Ovary (tissue), 3 donors: ENCODE data around the gene ASIC4.

Experiments used
- EP300 ChIP-seq: sonication (generic); formaldehyde crosslinking; IDR thresholded peaks from one replicate; pipeline ENCODE4 v1.6.1; 2017; ENCODE audit warnings: antibody characterized with exemption
- POLR2A ChIP-seq: fragments of 450-650 bp; IDR thresholded peaks from one replicate; pipeline ENCODE4 v1.6.1; 2017; ENCODE audit warnings: antibody characterized with exemption, mild to moderate bottlenecking, moderate library complexity
- TF ChIP-seq, protein P1 (sequence below), 3 donors: fragments of 450-650 bp in 2 of 3; fragments of 200-600 bp in 1 of 3; IDR thresholded peaks; one replicate each; pipeline versions ENCODE4 v1.5.1 to v1.8.0; 2016 to 2022; ENCODE audit warnings: antibody characterized with exemption in 3 of 3, mild to moderate bottlenecking in 1 of 3
- donor health status: DM: no; HTN: no; CAD: no.

DNA sequence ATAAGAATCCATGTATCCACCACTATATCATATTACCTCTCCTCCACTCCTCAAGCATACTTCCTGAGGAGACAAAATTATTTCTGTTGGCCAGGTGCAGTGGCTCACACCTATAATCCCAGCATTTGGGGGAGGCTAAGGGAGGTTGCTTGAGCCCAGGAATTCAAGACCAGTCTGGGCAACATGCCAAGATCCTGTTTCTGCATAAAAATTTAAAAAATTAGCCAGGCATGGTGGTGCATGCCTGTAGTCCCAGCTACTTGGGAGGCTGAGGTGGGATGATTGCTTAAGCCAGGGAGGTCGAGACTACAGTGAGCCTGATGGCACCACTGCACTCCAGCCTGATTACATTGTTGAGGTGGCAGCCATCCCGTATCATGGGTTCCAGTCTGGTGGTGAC is 67.1 kb downstream of the ASIC4 start:
- TF ChIP-seq, protein P1, sequence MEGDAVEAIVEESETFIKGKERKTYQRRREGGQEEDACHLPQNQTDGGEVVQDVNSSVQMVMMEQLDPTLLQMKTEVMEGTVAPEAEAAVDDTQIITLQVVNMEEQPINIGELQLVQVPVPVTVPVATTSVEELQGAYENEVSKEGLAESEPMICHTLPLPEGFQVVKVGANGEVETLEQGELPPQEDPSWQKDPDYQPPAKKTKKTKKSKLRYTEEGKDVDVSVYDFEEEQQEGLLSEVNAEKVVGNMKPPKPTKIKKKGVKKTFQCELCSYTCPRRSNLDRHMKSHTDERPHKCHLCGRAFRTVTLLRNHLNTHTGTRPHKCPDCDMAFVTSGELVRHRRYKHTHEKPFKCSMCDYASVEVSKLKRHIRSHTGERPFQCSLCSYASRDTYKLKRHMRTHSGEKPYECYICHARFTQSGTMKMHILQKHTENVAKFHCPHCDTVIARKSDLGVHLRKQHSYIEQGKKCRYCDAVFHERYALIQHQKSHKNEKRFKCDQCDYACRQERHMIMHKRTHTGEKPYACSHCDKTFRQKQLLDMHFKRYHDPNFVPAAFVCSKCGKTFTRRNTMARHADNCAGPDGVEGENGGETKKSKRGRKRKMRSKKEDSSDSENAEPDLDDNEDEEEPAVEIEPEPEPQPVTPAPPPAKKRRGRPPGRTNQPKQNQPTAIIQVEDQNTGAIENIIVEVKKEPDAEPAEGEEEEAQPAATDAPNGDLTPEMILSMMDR (IDR thresholded peaks at IDR 0.05), result no peak
- TF ChIP-seq POLR2A (no peak), EP300 (no peak)
